DMS53 treated with DMSO at 0.1 percent for 48 hours (cell line): Measurements from ENCODE around the gene PLOD1.
A peak's percentile ranks its signal among the peaks of the same experiment; 100 is the strongest.

ENCODE experiments used
- DNase-seq: peaks from one replicate; lab custom pipeline; 2025; ENCODE audit not compliant: unreplicated experiment; lab: John Stamatoyannopoulos, UW

The PLOD1 gene

GRCh38 chr1:11978301-11978700 is 43.8 kb downstream of the PLOD1 start:
- no peak for DNase-seq

GRCh38 chr1:11979028-11979850 is 44.7 kb downstream of the PLOD1 start:
- DNase-seq: peak; percentile 84

- DNase-seq: peak; percentile 97
Observed at GRCh38 chr1:11979851-11980675, 45.5 kb downstream of the PLOD1 start, which contains the start of gene MFN2. Gene MFN2 (plus strand): TSS chr1:11980444. CDS start chr1:11989169, 8,725 bp downstream.

GRCh38 chr1:11980676-11980972 is 46.1 kb downstream of the PLOD1 start:
- no peak for DNase-seq

GRCh38 chr1:11981378-11982009 is 47.0 kb downstream of the PLOD1 start:
- no peak for DNase-seq

- DNase-seq: no peak
Observed at GRCh38 chr1:11982010-11982392, 47.5 kb downstream of the PLOD1 start.

- no peak for DNase-seq
Observed at GRCh38 chr1:11984121-11984520, 49.6 kb downstream of the PLOD1 start.

GRCh38 chr1:11984576-11984975 is 50.1 kb downstream of the PLOD1 start:
- no peak for DNase-seq

GRCh38 chr1:11985171-11985570 is 50.7 kb downstream of the PLOD1 start:
- no peak for DNase-seq

- no peak for DNase-seq
Observed at GRCh38 chr1:11985851-11986250, 51.3 kb downstream of the PLOD1 start.

- DNase-seq: peak; percentile 3
Observed at GRCh38 chr1:11989669-11990068, 55.2 kb downstream of the PLOD1 start.

GRCh38 chr1:11990303-11991032 is 56.0 kb downstream of the PLOD1 start:
- peak; percentile 97 for DNase-seq

GRCh38 chr1:11991969-11992676 is 57.6 kb downstream of the PLOD1 start:
- no peak for DNase-seq

- DNase-seq: no peak
Observed at GRCh38 chr1:11997081-11997850, 62.7 kb downstream of the PLOD1 start.

GRCh38 chr1:11998636-11999035 is 64.1 kb downstream of the PLOD1 start:
- no peak for DNase-seq

GRCh38 chr1:11999236-11999635 is 64.7 kb downstream of the PLOD1 start:
- no peak for DNase-seq

- DNase-seq: peak; percentile 42
Observed at GRCh38 chr1:12001249-12001917, 66.9 kb downstream of the PLOD1 start.

- DNase-seq: no peak
Observed at GRCh38 chr1:12001996-12002493, 67.5 kb downstream of the PLOD1 start.

- no peak for DNase-seq
Observed at GRCh38 chr1:12003762-12004161, 69.2 kb downstream of the PLOD1 start.
